Stimulated activated naive CD8-positive, alpha-beta T cell treated with anti-CD3 and anti-CD28 coated beads, Interleukin-15, Interleukin-2, amounts not matched to agents 100 U/mL and 50 U/mL, for 24 hours (primary cell): ENCODE measurements around the gene GPHA2.

ENCODE experiments used
- ATAC-seq: fragments of 150-1000 bp; cut with Tn5 transposase; one replicate; pipeline ENCODE4 v1.10.0; 2021
- DNase-seq: peaks from one replicate; pipeline ENCODE4 v3.0.0; 2021

The GPHA2 gene

GRCh38 chr11:64909653-64910343 lies 25.9 kb downstream of the GPHA2 start:
- ATAC-seq: no peak

DNA sequence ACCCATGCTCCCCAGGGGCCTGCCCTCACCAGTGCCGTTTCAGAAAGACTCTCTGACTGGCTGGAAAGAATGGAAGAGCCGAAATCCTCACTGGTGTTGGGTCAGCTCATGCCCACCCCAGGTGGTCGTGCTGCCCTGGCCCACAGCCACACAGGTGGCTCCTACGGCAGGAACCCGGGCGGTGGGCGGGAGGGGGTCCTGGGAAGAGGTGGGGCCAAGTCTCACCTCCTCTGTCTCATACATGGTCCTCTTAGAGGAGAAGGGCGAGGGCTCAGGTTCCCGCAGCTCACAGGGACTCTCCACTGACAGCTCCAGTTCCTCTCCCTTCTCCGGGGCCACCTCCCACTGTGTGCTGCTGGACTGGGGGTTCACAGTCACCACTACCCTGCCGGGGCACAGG lies 26.9 kb downstream of the GPHA2 start:
- DNase-seq (no peak), ATAC-seq (no peak)

More at GRCh38 chr11:64909653-64910343, 25.9 kb downstream of the GPHA2 start:
- DNase-seq: no peak

- DNase-seq (no peak), ATAC-seq (no peak)
Measured at GRCh38 chr11:64906314-64906635, 29.4 kb downstream of the GPHA2 start.

GRCh38 chr11:64905516-64906313 lies 30.0 kb downstream of the GPHA2 start:
- no peak for ATAC-seq

GRCh38 chr11:64903291-64903833 lies 32.3 kb downstream of the GPHA2 start:
- ATAC-seq (no peak), DNase-seq (no peak)

More at GRCh38 chr11:64905516-64906313, 30.0 kb downstream of the GPHA2 start:
- DNase-seq: no peak

DNA sequence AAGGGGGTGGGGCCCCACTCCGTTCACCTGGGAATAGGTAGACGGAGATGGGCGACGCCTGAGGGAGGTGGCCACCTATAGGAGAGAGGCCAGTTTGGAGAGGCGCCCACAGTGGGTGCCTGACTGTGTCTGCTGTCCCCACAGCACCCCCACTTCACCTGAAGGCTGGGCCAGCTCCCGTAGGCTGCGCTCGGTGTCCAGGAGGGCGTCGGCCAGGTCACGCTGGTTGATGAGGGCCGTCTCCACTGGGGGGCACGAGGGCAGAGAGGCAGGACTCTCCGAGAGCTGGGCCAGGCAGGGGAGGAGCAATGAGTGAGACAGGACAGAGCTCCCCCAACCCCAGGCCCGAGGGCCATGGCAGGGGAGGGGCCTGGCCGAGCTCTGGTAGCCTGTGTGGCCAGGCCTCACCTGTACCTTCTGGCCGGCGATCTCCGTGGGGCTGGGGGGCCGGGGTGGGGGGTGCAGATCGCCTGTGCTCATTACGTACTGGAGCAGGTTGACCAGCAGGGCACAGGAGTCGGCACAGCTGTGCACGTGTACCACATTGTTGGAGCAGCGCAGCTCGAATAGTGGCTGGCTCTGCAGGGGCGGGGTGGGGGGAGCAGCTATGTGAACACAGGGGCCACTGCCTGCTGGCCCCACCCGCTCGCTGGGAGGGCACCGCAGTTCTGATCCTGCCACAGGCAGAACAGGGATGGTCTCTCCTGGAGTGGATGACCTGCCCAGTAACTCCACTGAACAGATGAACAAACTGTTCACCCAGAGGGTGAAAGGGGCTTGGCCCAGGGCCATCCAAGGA lies 33.4 kb downstream of the GPHA2 start:
- DNase-seq: no peak
- ATAC-seq: no peak

DNA sequence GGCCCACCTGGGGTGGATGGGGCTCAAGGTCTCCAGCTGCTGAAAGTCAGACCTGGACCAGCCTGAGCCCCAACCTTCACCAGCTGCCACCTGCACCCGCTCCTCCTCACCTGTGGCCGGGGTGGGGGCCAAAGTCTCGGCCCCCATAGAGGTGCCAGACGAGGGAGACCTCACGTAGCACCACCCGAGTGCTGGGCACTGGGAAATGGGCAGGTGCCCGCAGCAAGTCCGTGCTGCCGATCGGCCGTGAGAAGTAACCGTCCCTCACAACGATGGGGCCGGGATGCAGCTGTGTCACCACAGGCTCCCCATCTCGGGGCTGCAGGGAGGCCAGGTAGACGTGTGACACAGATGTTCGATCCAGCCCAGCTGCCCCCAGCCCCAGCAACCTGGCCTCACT lies 34.9 kb downstream of the GPHA2 start:
- DNase-seq (no peak), ATAC-seq (no peak)

GRCh38 chr11:64900263-64900678 lies 35.4 kb downstream of the GPHA2 start:
- ATAC-seq (peak; percentile 97), DNase-seq (peak; percentile 62)

- no peak for DNase-seq
- no peak for ATAC-seq
Measured at GRCh38 chr11:64898541-64898940, 37.2 kb downstream of the GPHA2 start.

DNA sequence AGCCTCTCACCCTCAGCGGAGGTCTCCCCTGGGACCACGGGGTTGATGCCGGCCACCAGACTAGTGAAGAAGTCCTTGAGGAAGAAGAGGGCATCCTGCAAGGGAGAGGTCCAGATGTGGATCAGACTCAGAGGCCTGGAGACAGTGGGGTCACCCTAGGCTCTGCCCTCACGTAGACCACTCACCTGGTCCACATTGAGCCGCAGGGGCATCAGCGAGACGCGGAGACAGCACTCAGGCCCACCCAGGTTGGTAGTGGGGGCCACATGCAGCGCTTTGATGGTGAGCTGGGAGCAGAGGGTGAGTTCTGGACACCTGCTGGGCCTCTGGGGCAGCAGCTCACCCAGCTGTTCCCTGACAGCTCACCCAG lies 37.6 kb downstream of the GPHA2 start:
- ATAC-seq: no peak
- DNase-seq: no peak

DNA sequence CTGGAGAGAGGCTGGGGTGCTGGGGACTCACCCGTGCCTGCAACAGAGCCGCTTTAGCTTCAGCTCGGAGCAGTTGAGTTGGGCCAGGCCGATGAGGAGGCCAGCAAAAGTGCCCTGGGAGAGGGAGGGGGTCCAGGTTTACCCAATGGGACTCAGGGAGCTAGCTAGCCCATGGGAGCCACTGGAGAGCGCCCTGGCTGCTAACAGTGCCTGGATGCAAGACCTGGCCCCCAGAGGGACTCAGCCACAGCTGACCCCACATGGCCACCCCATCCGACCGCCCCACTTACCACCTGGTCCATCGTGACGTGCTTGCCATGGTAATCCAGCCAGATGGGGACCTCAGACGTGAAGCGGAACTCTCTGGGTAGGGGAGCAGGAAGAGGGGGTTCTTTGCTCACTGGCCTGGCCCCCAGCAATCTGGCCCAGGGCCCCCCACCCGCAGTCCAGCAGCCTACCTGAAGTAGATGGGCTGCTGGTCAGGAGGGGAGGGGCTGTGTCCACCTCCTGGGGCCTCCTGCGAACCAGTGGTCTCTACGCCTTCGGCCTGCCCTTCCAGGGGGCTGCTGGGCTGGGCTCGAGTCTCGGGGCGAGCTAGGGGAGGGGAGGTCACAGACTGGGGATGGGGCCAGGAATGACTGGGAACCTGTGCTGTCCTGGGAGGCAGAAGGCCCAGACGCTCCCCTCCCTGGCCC lies 38.2 kb downstream of the GPHA2 start:
- DNase-seq (no peak), ATAC-seq (no peak)

DNA sequence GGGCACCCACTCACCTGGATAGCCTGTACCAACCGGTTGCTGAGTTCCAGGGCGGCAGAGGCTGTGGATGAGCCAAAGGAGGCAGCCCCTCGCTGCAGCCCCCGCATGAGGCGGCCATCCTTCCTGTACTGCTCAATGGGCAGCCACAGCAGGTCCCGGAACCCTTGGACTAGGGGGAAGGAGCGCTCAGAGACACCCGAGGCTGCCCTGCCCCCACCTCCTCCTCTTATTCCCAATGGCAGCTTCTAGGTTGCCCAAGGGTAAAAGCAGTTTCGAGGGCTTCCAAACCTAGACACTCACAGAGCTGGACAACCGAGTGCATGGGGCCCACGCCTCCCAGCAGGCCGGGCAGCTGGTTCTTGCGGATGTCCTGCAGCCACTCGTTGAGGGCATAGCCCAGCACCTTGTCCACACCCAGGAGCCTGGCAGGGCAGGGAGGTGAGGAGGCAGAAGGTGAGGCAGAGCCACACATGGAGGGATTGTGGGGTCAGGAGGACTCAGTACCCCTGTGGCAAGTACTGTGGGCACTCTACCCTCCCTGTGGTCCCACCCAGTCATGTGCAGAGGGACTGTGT lies 39.2 kb downstream of the GPHA2 start:
- no peak for DNase-seq
- no peak for ATAC-seq

DNA sequence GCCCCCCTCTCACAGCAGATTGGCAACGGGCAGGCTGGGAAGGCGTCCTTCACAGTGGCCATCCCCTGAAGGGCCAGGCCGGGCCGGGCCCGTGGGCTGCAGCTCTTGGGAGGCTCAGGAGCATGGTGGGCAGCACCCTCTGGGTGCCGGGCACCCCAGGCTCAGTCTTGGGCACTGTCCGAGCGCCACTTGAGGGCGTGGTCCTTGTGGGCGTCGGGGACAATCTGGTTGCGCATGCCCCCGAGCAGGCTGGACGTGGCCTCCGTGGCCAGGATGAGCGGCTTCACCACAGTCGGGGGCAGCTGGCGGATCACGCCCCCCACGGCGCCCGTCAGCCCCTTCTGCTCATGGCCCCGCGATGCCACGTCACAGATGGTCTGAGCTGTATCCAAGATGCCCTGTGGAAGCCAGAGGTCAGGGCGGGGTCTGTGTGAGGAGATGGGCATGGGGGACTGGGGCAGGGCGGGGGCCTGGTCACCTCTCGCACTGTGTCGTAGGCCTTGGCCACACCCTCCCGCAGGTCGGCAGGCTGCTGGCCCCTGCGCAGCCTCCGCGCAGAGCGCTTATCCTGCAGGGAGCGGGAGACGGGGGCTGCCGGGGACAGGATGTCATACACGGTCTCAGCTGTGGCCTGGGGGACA lies 40.8 kb downstream of the GPHA2 start:
- DNase-seq (no peak), ATAC-seq (no peak)

GRCh38 chr11:64894070-64894811 lies 41.5 kb downstream of the GPHA2 start:
- DNase-seq (peak; percentile 98), ATAC-seq (peak; percentile 94)

DNA sequence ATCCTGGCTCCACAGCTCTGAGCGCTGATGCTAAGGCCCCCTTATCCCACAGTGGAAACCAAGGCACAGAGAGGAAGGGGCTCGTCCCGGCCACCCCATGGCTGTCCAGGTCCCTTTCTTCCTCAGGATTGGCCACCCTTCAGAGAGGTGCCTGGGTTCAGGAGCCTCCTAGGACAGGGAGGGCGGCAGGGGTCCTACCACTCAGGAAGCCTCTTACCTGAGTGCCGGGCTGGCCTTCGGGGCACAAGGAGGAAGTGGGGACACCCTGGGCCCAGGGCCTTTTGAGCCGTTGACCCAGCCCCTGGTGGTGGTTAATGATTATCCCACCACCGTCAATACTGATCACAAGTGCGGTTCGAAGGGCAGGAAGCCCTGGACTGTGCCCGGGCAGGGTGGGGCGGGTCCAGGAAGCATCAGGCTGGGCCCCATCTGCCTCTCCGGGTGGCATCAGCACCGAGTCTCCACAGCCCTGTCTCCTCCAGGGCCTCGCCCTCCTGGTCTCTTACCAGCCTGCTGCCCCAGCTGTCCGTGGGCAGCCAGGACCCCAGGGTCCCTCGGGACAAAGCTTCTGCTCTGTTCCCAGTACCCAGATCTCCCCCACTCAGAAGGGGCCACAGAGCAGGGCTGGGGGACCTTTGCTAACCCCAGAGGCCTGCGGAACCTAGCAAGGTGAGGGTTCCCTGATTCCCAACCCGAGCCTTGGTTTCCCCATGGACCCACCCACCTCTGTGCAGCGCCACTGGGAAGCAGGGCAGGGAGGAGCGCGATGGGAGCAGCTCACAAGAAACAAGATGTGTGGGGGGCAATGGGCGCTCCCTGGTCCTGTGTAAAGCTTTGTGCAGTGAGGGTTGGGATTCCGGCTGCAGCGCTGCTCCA lies 42.3 kb downstream of the GPHA2 start:
- ATAC-seq (no peak), DNase-seq (no peak)

GRCh38 chr11:64892838-64893193 lies 42.9 kb downstream of the GPHA2 start:
- DNase-seq (no peak), ATAC-seq (no peak)

DNA sequence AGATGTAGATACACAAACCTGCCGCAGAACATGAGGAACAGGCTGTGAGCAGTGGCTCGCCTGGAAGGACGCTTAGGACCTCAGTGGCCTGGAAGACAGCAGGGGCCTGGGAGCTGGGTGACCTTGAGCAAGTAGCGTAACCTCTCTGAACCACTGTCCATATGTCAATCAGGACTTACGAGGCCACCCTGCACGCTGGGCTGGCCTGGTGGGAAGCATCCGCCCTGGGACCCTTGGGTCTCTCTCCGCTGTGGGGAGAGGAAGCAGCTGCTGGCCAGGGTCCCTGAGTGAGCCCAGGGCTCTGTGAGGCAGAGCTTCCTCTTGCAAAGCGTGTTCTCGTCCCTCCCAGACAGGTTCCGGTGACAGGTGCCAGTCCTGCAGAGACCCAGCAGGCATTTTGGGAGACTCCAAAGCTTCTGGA lies 43.3 kb downstream of the GPHA2 start:
- ATAC-seq (no peak), DNase-seq (no peak)

DNA sequence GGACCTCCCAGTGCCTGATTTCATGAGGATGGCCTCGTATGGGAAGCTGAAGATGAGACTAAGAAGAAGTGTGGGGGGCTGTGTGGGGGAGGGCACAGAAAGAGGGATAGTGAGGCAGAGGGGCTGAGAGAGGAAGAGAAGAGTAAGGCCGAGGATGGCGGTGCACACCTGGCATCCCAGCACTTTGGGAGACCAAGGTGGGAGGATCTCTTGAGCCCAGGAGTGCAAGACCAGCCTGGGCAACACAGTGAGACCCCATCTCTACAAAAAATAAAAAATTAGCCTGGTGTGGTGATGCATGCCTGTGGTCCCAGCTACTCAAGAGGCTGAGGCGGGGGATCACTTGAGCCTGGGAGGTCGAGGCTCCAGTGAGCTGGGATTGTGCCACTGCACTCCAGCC lies 43.8 kb downstream of the GPHA2 start:
- no peak for DNase-seq
- ATAC-seq: no peak

GRCh38 chr11:64891215-64891848 lies 44.4 kb downstream of the GPHA2 start:
- no peak for ATAC-seq
- no peak for DNase-seq
